Measurements from ENCODE around the gene RPL39.

- TF ChIP-seq, protein P1, sequence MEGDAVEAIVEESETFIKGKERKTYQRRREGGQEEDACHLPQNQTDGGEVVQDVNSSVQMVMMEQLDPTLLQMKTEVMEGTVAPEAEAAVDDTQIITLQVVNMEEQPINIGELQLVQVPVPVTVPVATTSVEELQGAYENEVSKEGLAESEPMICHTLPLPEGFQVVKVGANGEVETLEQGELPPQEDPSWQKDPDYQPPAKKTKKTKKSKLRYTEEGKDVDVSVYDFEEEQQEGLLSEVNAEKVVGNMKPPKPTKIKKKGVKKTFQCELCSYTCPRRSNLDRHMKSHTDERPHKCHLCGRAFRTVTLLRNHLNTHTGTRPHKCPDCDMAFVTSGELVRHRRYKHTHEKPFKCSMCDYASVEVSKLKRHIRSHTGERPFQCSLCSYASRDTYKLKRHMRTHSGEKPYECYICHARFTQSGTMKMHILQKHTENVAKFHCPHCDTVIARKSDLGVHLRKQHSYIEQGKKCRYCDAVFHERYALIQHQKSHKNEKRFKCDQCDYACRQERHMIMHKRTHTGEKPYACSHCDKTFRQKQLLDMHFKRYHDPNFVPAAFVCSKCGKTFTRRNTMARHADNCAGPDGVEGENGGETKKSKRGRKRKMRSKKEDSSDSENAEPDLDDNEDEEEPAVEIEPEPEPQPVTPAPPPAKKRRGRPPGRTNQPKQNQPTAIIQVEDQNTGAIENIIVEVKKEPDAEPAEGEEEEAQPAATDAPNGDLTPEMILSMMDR (IDR thresholded peaks at IDR 0.05; ENCODE audit: control extremely low read depth in 1 of 3, insufficient read depth in 1 of 3, low read depth in 1 of 3, low read length in 3 of 3), result no peak
- TF ChIP-seq EP300 (IDR thresholded peaks at IDR 0.05; ENCODE audit: borderline replicate concordance in 1 of 2, low read depth in 2 of 2, low read length in 2 of 2), result no peak
- no peak for TF ChIP-seq SIRT6 (IDR thresholded peaks at IDR 0.05; ENCODE audit: low read length)
- no peak for TF ChIP-seq ZNF274 (IDR thresholded peaks at IDR 0.05; ENCODE audit: borderline replicate concordance, extremely low read depth, low read length)
- no peak for TF ChIP-seq NRF1 (IDR thresholded peaks at IDR 0.05; ENCODE audit: low read depth, low read length)
- no peak for TF ChIP-seq EZH2 (IDR thresholded peaks at IDR 0.05; ENCODE audit: low read depth, low read length, severe bottlenecking)
- no peak for TF ChIP-seq RFX5 (IDR thresholded peaks at IDR 0.05; ENCODE audit: borderline replicate concordance, low read depth, low read length)
- no peak for TF ChIP-seq USF2 (IDR thresholded peaks at IDR 0.05; ENCODE audit: low read length)
- no peak for TF ChIP-seq RNF2 (IDR thresholded peaks at IDR 0.05; ENCODE audit: borderline replicate concordance, low read depth, low read length, missing control alignments, poor library complexity, severe bottlenecking)
These were observed 34.3 kb downstream of the RPL39 start for GRCh38 chrX:119756926-119757635.
